GM12878 (cell line): ENCODE data around the gene PDGFC.

ENCODE experiments used
- CTCF ChIP-seq, 3 experiments: IDR thresholded peaks in 2 of 3; conservative IDR thresholded peaks in 1 of 3; 2 replicates each; pipeline ENCODE4 v1.5.1; 2011; ENCODE audit warnings: low read depth in 3 of 3, low read length in 3 of 3, mild to moderate bottlenecking in 3 of 3, control low read depth in 2 of 3, moderate library complexity in 2 of 3, inconsistent platforms in 1 of 3, mixed read lengths in 1 of 3; ENCODE audit not compliant: control insufficient read depth in 2 of 3, insufficient read depth in 1 of 3; ENCODE audit errors: extremely low read depth in 1 of 3
- EP300 ChIP-seq, 2 experiments: fragments of 150-350 bp in 1 of 2; IDR thresholded peaks; 2 replicates each; pipeline ENCODE4 v1.6.1; 2011 to 2012; ENCODE audit warnings: low read depth in 2 of 2, low read length in 2 of 2, borderline replicate concordance in 1 of 2, improper control_type of control experiment in 1 of 2, inconsistent platforms in 1 of 2; ENCODE audit not compliant: control insufficient read depth in 1 of 2
- MAX ChIP-seq: IDR thresholded peaks from 2 replicates; pipeline ENCODE4 v1.6.1; 2012; ENCODE audit warnings: low read depth, low read length, improper control_type of control experiment
- SMAD1 ChIP-seq: fragments of 450-650 bp; IDR thresholded peaks from 2 replicates; pipeline ENCODE4 v1.6.1; 2018; ENCODE audit warnings: mild to moderate bottlenecking, low read depth; ENCODE audit not compliant: partially characterized antibody
- TF ChIP-seq, protein P1 (sequence below): fragments of 450-650 bp; IDR thresholded peaks from 2 replicates; pipeline ENCODE4 v1.6.1; 2016; ENCODE audit warnings: mild to moderate bottlenecking

DNA sequence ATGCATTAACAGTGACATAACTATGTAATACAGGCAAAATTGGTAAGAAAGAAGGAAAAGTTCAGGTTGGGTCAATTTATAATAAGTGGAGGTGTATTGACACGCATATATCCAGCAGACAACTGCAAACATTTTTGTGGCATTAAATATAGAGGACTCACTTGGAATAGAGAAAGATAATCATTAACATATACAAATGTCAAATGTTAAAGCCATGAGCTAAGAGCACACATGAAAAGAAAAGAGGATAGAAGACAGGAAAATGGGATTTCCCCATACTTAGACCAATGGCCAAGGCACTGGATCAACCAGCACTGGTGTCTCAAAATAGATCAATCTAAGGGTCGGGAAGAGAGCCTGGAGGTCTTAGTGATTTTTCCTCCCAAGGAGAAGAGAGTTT, 187.6 kb downstream of the PDGFC start:
- TF ChIP-seq EP300 (IDR thresholded peaks at IDR 0.05; ENCODE audit: borderline replicate concordance in 1 of 2, control insufficient read depth in 1 of 2, low read depth in 2 of 2, low read length in 2 of 2), result no peak
- no peak for TF ChIP-seq CTCF (IDR thresholded peaks at IDR 0.05 in 2 of 3, conservative IDR thresholded peaks at IDR 0.05 in 1 of 3; ENCODE audit: control insufficient read depth in 2 of 3, extremely low read depth in 1 of 3, insufficient read depth in 1 of 3, low read depth in 3 of 3, low read length in 3 of 3)
- no peak for TF ChIP-seq MAX
- no peak for TF ChIP-seq SMAD1
- TF ChIP-seq, protein P1, sequence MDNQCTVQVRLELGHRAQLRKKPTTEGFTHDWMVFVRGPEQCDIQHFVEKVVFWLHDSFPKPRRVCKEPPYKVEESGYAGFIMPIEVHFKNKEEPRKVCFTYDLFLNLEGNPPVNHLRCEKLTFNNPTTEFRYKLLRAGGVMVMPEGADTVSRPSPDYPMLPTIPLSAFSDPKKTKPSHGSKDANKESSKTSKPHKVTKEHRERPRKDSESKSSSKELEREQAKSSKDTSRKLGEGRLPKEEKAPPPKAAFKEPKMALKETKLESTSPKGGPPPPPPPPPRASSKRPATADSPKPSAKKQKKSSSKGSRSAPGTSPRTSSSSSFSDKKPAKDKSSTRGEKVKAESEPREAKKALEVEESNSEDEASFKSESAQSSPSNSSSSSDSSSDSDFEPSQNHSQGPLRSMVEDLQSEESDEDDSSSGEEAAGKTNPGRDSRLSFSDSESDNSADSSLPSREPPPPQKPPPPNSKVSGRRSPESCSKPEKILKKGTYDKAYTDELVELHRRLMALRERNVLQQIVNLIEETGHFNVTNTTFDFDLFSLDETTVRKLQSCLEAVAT, result no peak
